ENCODE data around the gene S100B. TPM values are rescaled to one million over a fixed set of nuclear protein-coding genes. Genes with fewer than 3 reads are reported as not detected.

S100B gene
- total RNA-seq, 1 experiment from 2014 or later = not detected

GRCh38 chr21:46598581-46599572 is 6.0 kb downstream of the S100B start:
- H3K79me2 ChIP-seq (ENCODE audit: insufficient read depth, low read length) = no peaks in the 10 kb centered on the region
- no peak overlapping the region for H2AFZ ChIP-seq (ENCODE audit: low read depth, low read length, poor library complexity, severe bottlenecking)
- H3K9me3 ChIP-seq (ENCODE audit: control insufficient read depth in 1 of 2, insufficient read depth in 1 of 2, low read depth in 1 of 2, low read length in 2 of 2) = peaks cover 8 to 10% of the 10 kb centered on the region in 2 experiments; a peak in 2 of 4 replicates
- ATAC-seq = no peak
- no peaks in the 10 kb centered on the region for H3K4me1 ChIP-seq (ENCODE audit: control insufficient read depth in 1 of 2, insufficient read depth in 2 of 2, low read length in 2 of 2)
- ChIA-PET POLR2A (no interaction called here), CTCF (no interaction called here), RAD21 (ENCODE audit: low non-redundant PET in 1 of 2, low total read pairs in 2 of 2, uncharacterized antibody in 2 of 2, unreplicated experiment in 2 of 2) (no interaction called here)
- no peaks in the 10 kb centered on the region for H3K27me3 ChIP-seq (ENCODE audit: insufficient read depth, low read length)
- intact Hi-C loops (cut with micrococcal nuclease) = no loop called here
- no peaks in the 10 kb centered on the region for H3K36me3 ChIP-seq (ENCODE audit: control insufficient read depth in 1 of 2, insufficient read depth in 2 of 2, low read length in 2 of 2)
- BruUV-seq (replicated peaks) = no TSS peak
- no peak overlapping the region for H3K27ac ChIP-seq (ENCODE audit: low read depth, low read length)
- H3K9ac ChIP-seq (ENCODE audit: low read length) = no peak overlapping the region
- no peaks in the 10 kb centered on the region for H4K20me1 ChIP-seq (ENCODE audit: insufficient read depth)
- TF ChIP-seq RAD21 (IDR thresholded peaks at IDR 0.05; ENCODE audit: low read depth) (no peak), CEBPB (IDR thresholded peaks at IDR 0.05; ENCODE audit: low read depth) (no peak), ATF3 (IDR thresholded peaks at IDR 0.05) (no peak), YY1 (IDR thresholded peaks at IDR 0.05; ENCODE audit: extremely low read depth, insufficient replicate concordance, low read depth, low read length) (no peak), JUND (IDR thresholded peaks at IDR 0.05) (no peak)
- no peak for DNase-seq (ENCODE audit: low read depth, low spot score)
- no peaks in the 10 kb centered on the region for H3K9me2 ChIP-seq (ENCODE audit: insufficient read depth)
- no peak overlapping the region for H3K4me3 ChIP-seq (replicated peaks in 1 of 2; ENCODE audit: low read depth in 1 of 2, low read length in 2 of 2)
- no peak overlapping the region for H3K4me2 ChIP-seq (ENCODE audit: low read length)

GRCh38 chr21:46597896-46598343 is 7.0 kb downstream of the S100B start:
- H3K4me2 ChIP-seq (ENCODE audit: low read length) = no peak overlapping the region
- H3K9me3 ChIP-seq (ENCODE audit: control insufficient read depth in 1 of 2, insufficient read depth in 1 of 2, low read depth in 1 of 2, low read length in 2 of 2) = peaks cover 8 to 14% of the 10 kb centered on the region in 2 experiments; a peak in 2 of 4 replicates
- no peak overlapping the region for H3K4me3 ChIP-seq (replicated peaks in 1 of 2; ENCODE audit: low read depth in 1 of 2, low read length in 2 of 2)
- no peak overlapping the region for H3K9ac ChIP-seq (ENCODE audit: low read length)
- H3K36me3 ChIP-seq (ENCODE audit: control insufficient read depth in 1 of 2, insufficient read depth in 2 of 2, low read length in 2 of 2) = no peaks in the 10 kb centered on the region
- no peaks in the 10 kb centered on the region for H3K79me2 ChIP-seq (ENCODE audit: insufficient read depth, low read length)
- CTCF ChIA-PET = no interaction called here
- H2AFZ ChIP-seq (ENCODE audit: low read depth, low read length, poor library complexity, severe bottlenecking) = no peak overlapping the region
- H3K4me1 ChIP-seq (ENCODE audit: control insufficient read depth in 1 of 2, insufficient read depth in 2 of 2, low read length in 2 of 2) = no peaks in the 10 kb centered on the region
- intact Hi-C loops (cut with micrococcal nuclease) = no loop called here
- no peaks in the 10 kb centered on the region for H3K27me3 ChIP-seq (ENCODE audit: insufficient read depth, low read length)
- H3K27ac ChIP-seq (ENCODE audit: low read depth, low read length) = no peak overlapping the region
- H4K20me1 ChIP-seq (ENCODE audit: insufficient read depth) = no peaks in the 10 kb centered on the region
- no peak for DNase-seq (ENCODE audit: low read depth, low spot score)
- RAD21 ChIA-PET (ENCODE audit: low non-redundant PET in 1 of 2, low total read pairs in 2 of 2, uncharacterized antibody in 2 of 2, unreplicated experiment in 2 of 2) = no interaction called here
- no peaks in the 10 kb centered on the region for H3K9me2 ChIP-seq (ENCODE audit: insufficient read depth)
- ATAC-seq = no peak
- POLR2A ChIA-PET = no interaction called here
- no TSS peak for BruUV-seq (replicated peaks)
- no peak for TF ChIP-seq ATF3 (IDR thresholded peaks at IDR 0.05)
- TF ChIP-seq SIN3A (IDR thresholded peaks at IDR 0.05; ENCODE audit: low read depth) = no peak
- TF ChIP-seq CBX3 (IDR thresholded peaks at IDR 0.05; ENCODE audit: low read depth) = no peak
- TF ChIP-seq JUND (IDR thresholded peaks at IDR 0.05) = no peak
- TF ChIP-seq MAX (IDR thresholded peaks at IDR 0.05) = no peak
- no peak for TF ChIP-seq ZBTB33 (IDR thresholded peaks at IDR 0.05; ENCODE audit: extremely low read depth, insufficient replicate concordance, low read length)
